Left lung (tissue), 10 donors: Measurements from ENCODE around the gene OOEP. TPM values are rescaled to one million over a fixed set of nuclear protein-coding genes. Genes with fewer than 3 reads are reported as not detected.

ENCODE experiments used
- ATAC-seq: fragments of 200-7000 bp; cut with Tn5 transposase; one replicate; pipeline ENCODE4 v1.9.1; 2020; ENCODE audit warnings: moderate library complexity
- DNase-seq, 4 donors: peaks; one replicate each; pipeline ENCODE4 v3.0.0-alpha.2; 2013 to 2020
- H3K27ac ChIP-seq, 2 donors: fragments of 200-600 bp; sonication (generic) in 1 of 2; one replicate each; pipeline versions ENCODE4 v1.5.0 to v1.8.0; 2020 to 2021
- H3K27me3 ChIP-seq, 2 donors: fragments of 200-600 bp; sonication (generic) in 1 of 2; one replicate each; pipeline versions ENCODE4 v1.5.0 to v1.8.0; 2020 to 2021
- H3K36me3 ChIP-seq, 2 donors: fragments of 200-600 bp; sonication (generic) in 1 of 2; one replicate each; pipeline versions ENCODE4 v1.5.0 to v1.8.0; 2020 to 2021
- H3K4me1 ChIP-seq, 2 donors: fragments of 200-600 bp; one replicate each; pipeline ENCODE4 v1.8.0; 2021
- H3K4me3 ChIP-seq, 2 donors: fragments of 200-600 bp; sonication (generic) in 1 of 2; one replicate each; pipeline versions ENCODE4 v1.5.0 to v1.8.0; 2020 to 2021; ENCODE audit warnings: mild to moderate bottlenecking in 1 of 2
- H3K9me3 ChIP-seq, 2 donors: fragments of 200-600 bp; sonication (generic) in 1 of 2; one replicate each; pipeline versions ENCODE4 v1.5.0 to v1.8.0; 2020 to 2021
- CTCF ChIP-seq, 2 donors: fragments of 200-600 bp; sonication (generic) in 1 of 2; IDR thresholded peaks; one replicate each; pipeline versions ENCODE4 v1.5.0 to v1.8.0; 2021; ENCODE audit warnings: antibody characterized with exemption in 2 of 2
- intact Hi-C, 2 donors: fragments of 100-400 bp; cut with DNase I; formaldehyde crosslinking; loops; one replicate each; pipeline versions ENCODE4 v1.11.2 to v1.14.2; 2022
- polyA plus RNA-seq, 6 donors: library from polyadenylated mRNA; unstranded; fragments of 120-200 nt; gene quantifications; one replicate each; pipeline ENCODE4 v1.2.1, GENCODE V29; 2013; ENCODE audit not compliant: insufficient read length in 6 of 6
- total RNA-seq, 2 donors: library from RNA; stranded (reverse); fragmentation: NEBNext Ultra II Directional; extraction: Animal tissue kit (Norgen Biotek cat#: 25700); gene quantifications; one replicate each; pipeline ENCODE4 v1.2.1, GENCODE V29; 2021
- donor health status: DM: no; HTN: yes; CAD: no.
- donor health status: DM: no; HTN: no; CAD: no.

OOEP gene
- total and polyA plus RNA-seq, 8 donors = 0.21 to 0.71 (median 0.31) TPM; not detected in 2

GRCh38 chr6:73368675-73369074 is 1.0 kb downstream of the OOEP start:
- intact Hi-C loops = no loop called here
- Histone ChIP-seq H3K4me1 (no peaks in the 10 kb centered on the region), H3K27ac (no peak overlapping the region), H3K27me3 (no peaks in the 10 kb centered on the region), H3K9me3 (peaks cover 0 to 20% of the 10 kb centered on the region in 2 donors), H3K36me3 (no peaks in the 10 kb centered on the region), H3K4me3 (no peak overlapping the region)
- ATAC-seq (no peak), DNase-seq (no peak)
- TF ChIP-seq CTCF (IDR thresholded peaks at IDR 0.05) = no peak

GRCh38 chr6:73367761-73368355 is 1.8 kb downstream of the OOEP start:
- no peak overlapping the region for H3K4me3 ChIP-seq
- DNase-seq (no peak), ATAC-seq (no peak)
- H3K4me1 ChIP-seq = no peaks in the 10 kb centered on the region
- H3K36me3 ChIP-seq = no peaks in the 10 kb centered on the region
- intact Hi-C loops = no loop called here
- H3K9me3 ChIP-seq = peaks cover 0 to 24% of the 10 kb centered on the region in 2 donors
- TF ChIP-seq CTCF (IDR thresholded peaks at IDR 0.05) = no peak
- H3K27me3 ChIP-seq = no peaks in the 10 kb centered on the region
- H3K27ac ChIP-seq = no peak overlapping the region

- intact Hi-C loops = no loop called here
- no peak for DNase-seq
- Histone ChIP-seq H3K4me3 (no peak overlapping the region), H3K36me3 (no peaks in the 10 kb centered on the region), H3K27ac (no peak overlapping the region), H3K4me1 (no peaks in the 10 kb centered on the region), H3K27me3 (no peaks in the 10 kb centered on the region), H3K9me3 (peaks cover 0 to 5% of the 10 kb centered on the region in 2 donors)
- no peak for ATAC-seq
- no peak for TF ChIP-seq CTCF (IDR thresholded peaks at IDR 0.05)
Measured at GRCh38 chr6:73364549-73364948, 5.1 kb downstream of the OOEP start.

DNA sequence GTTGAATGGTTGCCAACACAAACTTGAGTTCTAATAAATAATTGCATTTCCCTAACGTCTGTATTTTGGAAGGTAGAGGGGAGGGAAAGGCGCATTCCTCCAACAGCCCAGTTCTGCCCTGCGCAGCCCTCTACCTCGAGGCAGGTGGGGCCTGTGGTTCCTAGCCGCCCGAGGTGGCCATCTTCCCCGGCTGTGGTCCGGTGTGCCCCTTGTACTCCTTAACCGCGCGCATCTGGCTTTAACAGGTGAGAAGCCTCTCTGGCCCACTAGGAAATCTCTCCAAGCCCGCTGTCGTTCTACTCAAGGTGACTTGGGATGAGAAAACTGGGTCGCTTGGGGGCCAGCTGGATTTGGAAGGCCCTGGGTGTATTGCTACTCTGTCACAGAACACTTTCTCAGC is 5.6 kb downstream of the OOEP start:
- no peaks in the 10 kb centered on the region for H3K36me3 ChIP-seq
- ATAC-seq = no peak
- intact Hi-C loops = no loop called here

DNA sequence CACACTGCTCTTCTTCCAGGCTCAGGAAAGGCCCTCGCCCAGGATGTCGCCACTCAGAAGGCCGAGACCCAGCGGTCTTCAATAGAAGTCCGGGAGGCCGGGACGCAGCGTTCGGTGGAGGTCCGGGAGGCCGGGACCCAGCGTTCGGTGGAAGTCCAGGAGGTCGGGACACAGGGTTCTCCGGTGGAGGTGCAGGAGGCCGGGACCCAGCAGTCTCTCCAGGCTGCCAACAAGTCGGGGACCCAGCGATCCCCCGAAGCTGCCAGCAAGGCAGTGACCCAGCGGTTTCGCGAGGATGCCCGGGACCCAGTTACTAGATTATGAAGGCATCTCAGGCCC is 6.2 kb downstream of the OOEP start:
- intact Hi-C loops = no loop called here
- Histone ChIP-seq H3K27ac (no peak overlapping the region), H3K4me1 (no peaks in the 10 kb centered on the region), H3K36me3 (no peaks in the 10 kb centered on the region), H3K27me3 (no peaks in the 10 kb centered on the region), H3K4me3 (no peak overlapping the region), H3K9me3 (peaks cover 0 to 5% of the 10 kb centered on the region in 2 donors)
- no peak for TF ChIP-seq CTCF (IDR thresholded peaks at IDR 0.05)
- ATAC-seq (no peak), DNase-seq (no peak)

More for the DNA sequence above, 5.6 kb downstream of the OOEP start:
- H3K9me3 ChIP-seq = peaks cover 0 to 5% of the 10 kb centered on the region in 2 donors
- no peaks in the 10 kb centered on the region for H3K27me3 ChIP-seq
- no peak overlapping the region for H3K4me3 ChIP-seq
- no peak for TF ChIP-seq CTCF (IDR thresholded peaks at IDR 0.05)
- DNase-seq = no peak
- H3K27ac ChIP-seq = no peak overlapping the region
- no peaks in the 10 kb centered on the region for H3K4me1 ChIP-seq
